ENCODE results near the gene GRK2.

- TF ChIP-seq, protein P1, sequence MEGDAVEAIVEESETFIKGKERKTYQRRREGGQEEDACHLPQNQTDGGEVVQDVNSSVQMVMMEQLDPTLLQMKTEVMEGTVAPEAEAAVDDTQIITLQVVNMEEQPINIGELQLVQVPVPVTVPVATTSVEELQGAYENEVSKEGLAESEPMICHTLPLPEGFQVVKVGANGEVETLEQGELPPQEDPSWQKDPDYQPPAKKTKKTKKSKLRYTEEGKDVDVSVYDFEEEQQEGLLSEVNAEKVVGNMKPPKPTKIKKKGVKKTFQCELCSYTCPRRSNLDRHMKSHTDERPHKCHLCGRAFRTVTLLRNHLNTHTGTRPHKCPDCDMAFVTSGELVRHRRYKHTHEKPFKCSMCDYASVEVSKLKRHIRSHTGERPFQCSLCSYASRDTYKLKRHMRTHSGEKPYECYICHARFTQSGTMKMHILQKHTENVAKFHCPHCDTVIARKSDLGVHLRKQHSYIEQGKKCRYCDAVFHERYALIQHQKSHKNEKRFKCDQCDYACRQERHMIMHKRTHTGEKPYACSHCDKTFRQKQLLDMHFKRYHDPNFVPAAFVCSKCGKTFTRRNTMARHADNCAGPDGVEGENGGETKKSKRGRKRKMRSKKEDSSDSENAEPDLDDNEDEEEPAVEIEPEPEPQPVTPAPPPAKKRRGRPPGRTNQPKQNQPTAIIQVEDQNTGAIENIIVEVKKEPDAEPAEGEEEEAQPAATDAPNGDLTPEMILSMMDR (IDR thresholded peaks at IDR 0.05) = no peak
- TF ChIP-seq POLR2A (IDR thresholded peaks at IDR 0.05) = no peak
Measured at GRCh38 chr11:67290801-67291200, 24.5 kb downstream of the GRK2 start.

Measured in body of pancreas (tissue), 4 donors.